HG03039 (cell line): ENCODE measurements around the gene BOLA3.
"Not testable (repeated sequence)": the region's sequence is repeated elsewhere in the genome, so short reads cannot be mapped to it uniquely, and the experiment has no call there.

Experiments
- ATAC-seq: cut with Tn5 transposase; IDR thresholded peaks from one replicate; pipeline ENCODE4 v1.9.1; 2021; ENCODE audit warnings: mild to moderate bottlenecking, moderate library complexity; ENCODE audit not compliant: unreplicated experiment

Gene BOLA3

GRCh38 chr2:74105413-74105812, 42.3 kb downstream of the BOLA3 start:
- no peak for ATAC-seq

- ATAC-seq: no peak
Measured at GRCh38 chr2:74104839-74105238, 42.9 kb downstream of the BOLA3 start.

- no peak for ATAC-seq
Measured at GRCh38 chr2:74103763-74104162, 43.9 kb downstream of the BOLA3 start.

- no peak for ATAC-seq
Measured at GRCh38 chr2:74102516-74102915, 45.2 kb downstream of the BOLA3 start.

GRCh38 chr2:74101574-74102300, 46.0 kb downstream of the BOLA3 start:
- ATAC-seq: no peak

- ATAC-seq: no peak
Measured at GRCh38 chr2:74100254-74101216, 47.2 kb downstream of the BOLA3 start.

GRCh38 chr2:74099835-74100234, 47.9 kb downstream of the BOLA3 start:
- no peak for ATAC-seq

GRCh38 chr2:74099271-74099670, 48.4 kb downstream of the BOLA3 start:
- no peak for ATAC-seq

- no peak for ATAC-seq
Measured at GRCh38 chr2:74097574-74097973, 50.1 kb downstream of the BOLA3 start.

GRCh38 chr2:74096052-74096451, 51.7 kb downstream of the BOLA3 start:
- no peak for ATAC-seq

- ATAC-seq: no peak
Measured at GRCh38 chr2:74095632-74096031, 52.1 kb downstream of the BOLA3 start.

GRCh38 chr2:74094291-74094690, 53.4 kb downstream of the BOLA3 start:
- ATAC-seq: no peak

GRCh38 chr2:74093840-74094239, 53.9 kb downstream of the BOLA3 start:
- ATAC-seq: no peak

- no peak for ATAC-seq
Measured at GRCh38 chr2:74093426-74093825, 54.3 kb downstream of the BOLA3 start.

GRCh38 chr2:74092275-74092674, 55.4 kb downstream of the BOLA3 start:
- ATAC-seq: no peak

GRCh38 chr2:74091391-74091790, 56.3 kb downstream of the BOLA3 start:
- no peak for ATAC-seq

- ATAC-seq: no peak
Measured at GRCh38 chr2:74089816-74090745, 57.6 kb downstream of the BOLA3 start.

GRCh38 chr2:74088676-74089075, 59.0 kb downstream of the BOLA3 start:
- not testable (repeated sequence) for ATAC-seq

GRCh38 chr2:74087696-74088095, 60.0 kb downstream of the BOLA3 start:
- no peak for ATAC-seq

GRCh38 chr2:74086021-74086420, 61.7 kb downstream of the BOLA3 start:
- ATAC-seq: no peak
